ENCODE data around the gene CMTR1.
"Not testable (repeated sequence)": the region's sequence is repeated elsewhere in the genome, so short reads cannot be mapped to it uniquely, and the experiment has no call there.

Gene CMTR1

GRCh38 chr6:37492991-37493660, 60.1 kb downstream of the CMTR1 start:
- DNase-seq, result no peak

GRCh38 chr6:37493661-37493995, 60.6 kb downstream of the CMTR1 start:
- no peak for DNase-seq

GRCh38 chr6:37495244-37495934, 62.4 kb downstream of the CMTR1 start:
- DNase-seq, result no peak

- peak; percentile 91 for DNase-seq
Observed at GRCh38 chr6:37496951-37497885, 64.2 kb downstream of the CMTR1 start.

- peak; percentile 99 for DNase-seq
Observed at GRCh38 chr6:37499433-37500293, 66.6 kb downstream of the CMTR1 start, which contains the start of gene CCDC167. TSS of gene CCDC167 (minus strand) at chr6:37499893. CDS start at chr6:37499863, 30 bp downstream.

GRCh38 chr6:37500294-37500608, 67.2 kb downstream of the CMTR1 start:
- DNase-seq, result no peak

GRCh38 chr6:37500904-37501303, 67.9 kb downstream of the CMTR1 start:
- DNase-seq, result not testable (repeated sequence)

GRCh38 chr6:37501632-37502491, 68.8 kb downstream of the CMTR1 start:
- DNase-seq, result no peak

GRCh38 chr6:37502703-37503291, 69.8 kb downstream of the CMTR1 start:
- no peak for DNase-seq

- no peak for DNase-seq
Observed at GRCh38 chr6:37503309-37503965, 70.4 kb downstream of the CMTR1 start.

GRCh38 chr6:37504024-37504423, 71.0 kb downstream of the CMTR1 start:
- no peak for DNase-seq

GRCh38 chr6:37506479-37506878, 73.5 kb downstream of the CMTR1 start:
- DNase-seq, result no peak

GRCh38 chr6:37507077-37507476, 74.1 kb downstream of the CMTR1 start:
- DNase-seq, result no peak

- DNase-seq, result no peak
Observed at GRCh38 chr6:37507690-37508421, 74.8 kb downstream of the CMTR1 start.

GRCh38 chr6:37511201-37511600, 78.2 kb downstream of the CMTR1 start:
- DNase-seq, result no peak

GRCh38 chr6:37511910-37512399, 78.9 kb downstream of the CMTR1 start:
- DNase-seq, result no peak

- no peak for DNase-seq
Observed at GRCh38 chr6:37512400-37513011, 79.5 kb downstream of the CMTR1 start.

GRCh38 chr6:37513155-37513554, 80.1 kb downstream of the CMTR1 start:
- no peak for DNase-seq

- DNase-seq, result no peak
Observed at GRCh38 chr6:37513576-37513975, 80.6 kb downstream of the CMTR1 start.

All from hematopoietic multipotent progenitor cell treated with erythropoietin and hydrocortisone succinate and interleukin-3 and kit ligand, for 6 days (in vitro differentiated cells).